Activated CD8-positive, alpha-beta memory T cell treated with anti-CD3 and anti-CD28 coated beads, Interleukin-2, amount 50 U/mL, for 48 hours (primary cell): ENCODE measurements around the gene ELP1.
A peak's percentile ranks its signal among the peaks of the same experiment; 100 is the strongest.
"Not testable (repeated sequence)": the region's sequence is repeated elsewhere in the genome, so short reads cannot be mapped to it uniquely, and the experiment has no call there.

ENCODE experiments used
- DNase-seq: peaks from one replicate; pipeline ENCODE4 v3.0.0-alpha.2; 2020

Gene ELP1

GRCh38 chr9:108933231-108933717, 650 bp downstream of the ELP1 start:
- no peak for DNase-seq

DNA sequence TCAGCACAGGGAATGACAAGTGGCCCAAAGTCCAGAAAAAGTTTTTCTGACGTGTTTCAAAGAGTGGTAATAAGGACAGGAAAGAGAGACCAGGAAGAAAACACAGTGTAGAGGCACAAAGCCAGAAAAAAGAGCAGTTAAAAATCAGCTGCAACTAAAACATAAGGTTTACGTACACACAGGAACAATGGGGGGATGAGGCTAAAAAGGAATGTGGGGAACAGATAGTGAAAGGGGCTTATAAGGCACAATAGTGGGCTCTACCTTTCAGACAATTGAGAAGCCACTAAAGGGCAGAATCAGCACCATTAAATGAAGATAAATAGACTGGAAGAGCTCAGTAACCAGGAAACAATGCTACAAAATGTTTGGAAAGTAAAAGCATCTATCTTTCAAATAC, 5.5 kb downstream of the ELP1 start:
- no peak for DNase-seq

DNA sequence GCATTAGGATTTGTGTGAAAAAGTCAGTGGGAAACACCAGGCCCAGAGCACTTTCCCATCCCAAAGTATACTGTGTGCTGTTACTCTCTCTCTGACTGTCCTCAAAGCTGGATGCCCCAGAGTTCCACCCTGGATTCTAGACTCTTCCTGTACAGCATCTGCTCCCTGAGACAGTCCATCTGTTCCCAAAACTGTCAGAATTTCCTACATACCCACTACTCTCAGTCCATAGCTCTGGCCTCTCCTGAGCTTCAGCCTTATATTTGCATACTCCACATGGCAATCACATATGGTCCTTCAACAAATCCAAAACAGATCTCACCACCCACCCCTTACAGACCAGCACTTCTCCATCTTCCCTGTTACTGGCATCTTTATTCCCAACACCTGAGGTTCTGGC, 9.5 kb downstream of the ELP1 start:
- no peak for DNase-seq

- DNase-seq = no peak
Observed at GRCh38 chr9:108921200-108921599, 12.7 kb downstream of the ELP1 start.

DNA sequence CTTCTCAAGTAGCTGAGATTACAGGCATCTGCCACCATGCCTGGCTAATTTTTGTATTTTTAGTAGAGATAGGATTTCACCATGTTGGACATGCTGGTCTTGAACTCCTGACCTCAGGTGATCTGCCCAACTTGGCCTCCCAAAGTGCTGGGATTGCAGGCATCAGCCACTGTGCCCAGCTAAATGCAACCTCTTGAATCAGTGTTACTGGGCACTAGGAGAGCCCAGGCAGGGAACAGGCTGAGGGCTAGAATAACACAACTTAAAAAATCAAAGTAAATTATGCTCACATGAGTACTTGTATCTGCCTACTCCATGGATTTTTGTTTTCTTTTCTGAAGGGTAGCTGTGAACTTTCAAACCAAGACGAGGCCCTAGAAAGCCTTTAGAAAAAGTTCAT, 13.5 kb downstream of the ELP1 start:
- DNase-seq = not testable (repeated sequence)

- no peak for DNase-seq
Observed at GRCh38 chr9:108919517-108919916, 14.4 kb downstream of the ELP1 start.

DNA sequence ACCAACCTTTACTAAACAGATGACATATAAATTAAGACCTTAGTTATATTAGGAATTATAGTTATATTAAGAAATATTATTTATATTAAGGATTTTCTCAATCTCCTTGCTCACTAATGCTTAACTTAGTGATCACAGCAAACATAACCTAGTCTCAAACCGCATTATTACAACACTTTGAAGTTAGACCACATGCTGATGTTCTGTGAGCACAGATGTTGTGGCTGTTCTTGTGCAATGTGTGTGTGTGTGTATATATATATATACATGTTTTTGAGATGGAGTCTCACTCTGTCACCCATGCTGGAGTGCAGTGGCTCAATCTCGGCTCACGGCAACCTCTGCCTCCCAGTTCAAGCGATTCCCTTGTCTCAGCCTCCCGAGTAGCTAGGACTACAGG, 20.5 kb downstream of the ELP1 start:
- DNase-seq = no peak

- DNase-seq = no peak
Observed at GRCh38 chr9:108911820-108912219, 22.1 kb downstream of the ELP1 start.

DNA sequence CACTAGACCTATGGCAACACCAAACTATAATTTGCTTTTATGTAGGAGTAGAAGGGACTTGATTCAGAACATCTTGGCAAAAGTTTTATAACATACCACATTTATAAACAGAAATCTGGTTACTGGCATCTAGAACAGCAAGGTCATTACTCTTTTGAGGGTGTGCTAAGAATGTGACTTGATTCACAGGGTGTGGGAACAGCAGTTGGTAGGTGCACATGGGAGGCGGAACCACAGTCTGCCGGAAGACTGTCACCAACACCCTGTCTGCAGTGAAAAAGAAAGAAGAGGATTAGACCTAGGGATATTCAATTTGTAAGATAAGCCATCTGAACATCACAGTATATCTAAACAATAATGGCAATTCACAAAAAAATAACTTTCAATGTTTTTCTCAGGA, 23.0 kb downstream of the ELP1 start:
- no peak for DNase-seq

- DNase-seq = no peak
Observed at GRCh38 chr9:108910402-108910801, 23.5 kb downstream of the ELP1 start.

DNA sequence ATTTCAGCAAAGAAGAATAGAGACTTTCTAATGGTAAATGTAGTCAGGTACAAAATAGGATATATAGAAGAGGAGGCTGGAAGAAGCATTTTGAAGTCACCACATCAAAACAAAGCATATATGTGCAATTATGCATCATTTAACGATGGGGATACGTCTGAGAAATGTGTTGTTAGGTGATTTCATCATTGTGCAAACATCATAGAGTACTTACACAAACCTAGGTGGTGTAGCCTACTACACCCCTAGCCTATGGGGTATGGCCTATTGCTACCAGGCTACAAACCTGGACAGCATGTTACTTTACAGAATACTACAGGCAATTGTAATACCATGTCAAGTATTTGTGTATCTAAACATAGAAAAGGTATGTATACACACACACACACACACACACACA, 28.4 kb downstream of the ELP1 start:
- DNase-seq = no peak

- no peak for DNase-seq
Observed at GRCh38 chr9:108904161-108904560, 29.8 kb downstream of the ELP1 start.

- no peak for DNase-seq
Observed at GRCh38 chr9:108903420-108904103, 30.4 kb downstream of the ELP1 start.

GRCh38 chr9:108900176-108900575, 33.7 kb downstream of the ELP1 start:
- DNase-seq = no peak

GRCh38 chr9:108899023-108899695, 34.8 kb downstream of the ELP1 start:
- not testable (repeated sequence) for DNase-seq

DNA sequence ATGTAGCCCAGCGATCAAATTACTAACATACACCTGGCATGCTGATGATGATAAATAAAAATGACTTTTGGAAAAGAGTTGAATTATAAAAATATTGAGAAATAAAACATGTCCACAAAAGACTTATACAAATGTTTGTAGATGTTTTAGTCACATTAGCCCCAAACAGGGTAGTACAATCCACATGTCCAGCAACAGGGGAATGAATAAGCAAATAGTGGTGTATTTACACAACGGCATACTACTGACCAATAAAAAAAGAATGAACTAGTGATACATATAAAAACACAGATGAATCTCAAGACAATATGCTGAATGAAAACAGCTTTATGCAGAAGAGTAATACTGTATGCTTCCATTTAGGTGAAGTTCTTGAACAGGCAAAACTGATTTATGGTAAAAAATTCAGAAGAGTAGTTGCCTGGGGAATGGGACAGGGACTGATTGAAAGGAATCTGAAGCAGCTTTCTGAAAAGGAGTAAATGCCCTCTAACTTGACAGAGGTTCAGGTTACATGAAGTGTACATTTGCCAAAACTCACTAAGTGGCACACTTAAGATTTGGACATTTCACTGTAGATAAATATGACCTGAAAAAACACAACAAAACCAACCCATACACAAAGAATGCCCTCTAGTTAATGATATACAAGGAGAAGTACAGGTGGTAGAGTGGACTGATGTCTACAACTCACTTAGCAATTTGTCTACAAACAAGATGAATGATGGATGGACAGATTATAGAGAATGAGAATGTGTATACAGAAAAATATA, 36.4 kb downstream of the ELP1 start:
- no peak for DNase-seq

DNA sequence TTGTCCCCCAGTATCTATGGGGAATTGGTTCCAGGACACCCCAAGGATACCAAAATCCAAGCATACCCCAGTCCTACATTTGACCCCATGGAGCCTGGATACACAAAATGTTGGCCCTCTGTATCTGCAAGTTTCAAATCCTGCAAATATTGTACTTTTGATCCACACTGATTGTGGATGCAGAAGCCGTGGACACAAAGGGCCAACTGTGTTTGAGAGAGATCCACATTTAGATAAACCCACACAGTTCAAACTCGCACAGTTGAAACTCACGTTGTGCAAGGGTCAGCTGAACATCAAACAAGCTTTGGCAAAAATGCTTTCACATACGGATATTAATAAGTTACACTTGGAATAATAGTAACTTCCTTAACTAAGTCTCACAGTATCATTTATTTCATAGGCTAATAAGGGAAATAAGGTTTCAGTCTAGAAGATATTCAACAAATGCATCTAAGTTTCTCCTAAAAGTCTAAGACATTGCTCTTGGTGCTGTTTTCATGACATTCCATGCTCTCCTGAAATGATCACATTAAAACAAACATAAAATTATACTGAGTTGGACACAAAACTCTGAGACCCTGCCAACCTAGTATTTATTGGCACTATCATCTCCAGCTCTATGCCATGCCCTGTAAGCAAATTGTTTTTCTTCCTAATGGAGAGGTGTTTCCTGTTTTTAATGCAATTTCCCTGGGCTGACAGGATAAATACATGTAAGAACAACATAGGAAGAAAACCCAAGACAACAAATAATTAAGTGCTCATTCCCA, 39.5 kb downstream of the ELP1 start:
- DNase-seq = no peak

GRCh38 chr9:108889649-108890067, 44.3 kb downstream of the ELP1 start:
- no peak for DNase-seq

DNA sequence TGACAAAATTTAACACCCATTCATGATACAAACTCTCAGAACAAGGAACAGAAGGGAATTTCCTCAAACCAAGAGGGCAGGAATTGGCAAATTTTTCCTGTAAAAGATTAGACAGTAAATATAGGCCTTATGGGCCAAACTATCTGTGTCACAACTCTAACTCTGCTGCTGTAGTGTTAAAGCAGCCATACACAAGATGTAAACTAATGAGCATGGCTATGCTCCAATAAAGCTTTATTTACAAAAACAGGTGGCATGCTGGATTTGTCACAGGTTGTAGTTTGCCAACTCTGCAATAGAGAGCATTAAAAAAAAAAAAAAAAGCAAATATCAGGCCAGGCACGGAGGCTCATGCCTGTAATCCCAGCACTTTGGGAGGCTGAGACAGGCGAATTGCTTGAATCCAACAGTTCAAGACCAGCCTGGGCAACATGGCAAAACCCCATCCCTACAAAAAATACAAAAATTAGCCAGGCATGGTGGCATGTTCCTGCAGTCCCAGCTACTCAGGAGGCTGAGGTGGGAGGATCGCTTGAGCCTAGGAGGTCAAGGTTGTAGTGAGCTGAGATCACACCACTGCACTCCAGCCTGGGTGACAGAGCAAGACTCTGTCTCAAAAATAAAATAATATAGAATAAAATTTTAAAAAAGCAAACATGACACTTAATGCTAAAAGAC, 47.2 kb downstream of the ELP1 start:
- not testable (repeated sequence) for DNase-seq

GRCh38 chr9:108885643-108886348, 48.1 kb downstream of the ELP1 start:
- peak; percentile 68 for DNase-seq

DNA sequence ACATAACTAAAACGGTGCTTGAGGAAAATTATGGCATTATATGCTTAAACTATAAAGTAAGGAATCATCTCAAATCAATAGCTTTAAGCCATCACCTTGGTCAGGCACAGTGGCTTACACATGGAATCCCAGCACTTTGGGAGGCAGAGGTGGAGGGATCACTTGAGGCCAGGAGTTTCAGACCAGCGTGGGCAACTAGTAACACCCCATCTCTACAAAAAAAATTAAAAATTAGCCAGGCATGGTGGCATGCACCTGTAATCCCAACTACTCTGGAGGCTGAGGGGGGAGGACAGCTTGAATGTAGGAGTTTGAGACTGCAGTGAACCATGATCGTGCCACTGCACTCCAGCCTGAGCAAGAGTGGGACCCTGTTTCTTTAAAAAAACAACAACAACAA, 49.2 kb downstream of the ELP1 start:
- no peak for DNase-seq

DNA sequence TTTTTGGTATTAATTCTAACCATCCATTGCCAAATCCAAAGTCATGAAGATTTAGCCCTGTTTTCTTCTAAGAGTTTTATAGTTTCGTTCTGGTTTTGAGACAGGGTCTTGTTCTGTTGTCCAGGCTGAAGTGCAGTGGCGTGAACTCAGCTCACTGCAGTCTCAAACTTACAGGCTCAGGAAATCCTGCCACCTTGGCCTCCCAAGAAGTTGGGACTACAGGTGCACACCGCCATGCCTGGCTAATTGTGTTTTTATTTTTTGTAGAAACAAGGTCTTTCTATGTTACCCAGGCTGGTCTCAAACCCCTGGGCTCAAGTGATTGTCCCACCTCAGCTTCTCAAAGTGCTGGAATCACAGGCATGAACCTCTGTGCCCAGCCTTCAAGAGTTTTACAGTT, 50.8 kb downstream of the ELP1 start:
- no peak for DNase-seq
